H9 (cell line): ENCODE measurements around the gene FDPS. TPM values are rescaled to one million over a fixed set of nuclear protein-coding genes. Genes with fewer than 3 reads are reported as not detected.

Experiments used
- DNase-seq: peaks from one replicate; pipeline ENCODE4 v3.0.0-alpha.2; 2017
- H2AFZ ChIP-seq: one replicate; pipeline ENCODE4 v1.6.1; 2013; ENCODE audit warnings: mild to moderate bottlenecking, low read length, control low read depth, moderate library complexity
- H2AK5ac ChIP-seq: 2 replicates; pipeline ENCODE4 v1.6.1; 2013; ENCODE audit warnings: low read length, control low read depth, mixed read lengths; ENCODE audit not compliant: insufficient read length
- H2BK120ac ChIP-seq: one replicate; pipeline ENCODE4 v1.6.1; 2013; ENCODE audit warnings: low read depth, mild to moderate bottlenecking, low read length, control low read depth, inconsistent platforms; ENCODE audit not compliant: poor library complexity, severe bottlenecking
- H2BK12ac ChIP-seq: 2 replicates; pipeline ENCODE4 v1.6.1; 2013; ENCODE audit warnings: low read length, control low read depth, mixed read lengths, low read depth; ENCODE audit not compliant: insufficient read length
- H2BK15ac ChIP-seq: 2 replicates; pipeline ENCODE4 v1.6.1; 2013; ENCODE audit warnings: low read depth, low read length, control low read depth
- H2BK20ac ChIP-seq: one replicate; pipeline ENCODE4 v1.6.1; 2013; ENCODE audit warnings: low read depth, mild to moderate bottlenecking, low read length, control low read depth, inconsistent platforms; ENCODE audit not compliant: poor library complexity, severe bottlenecking
- H2BK5ac ChIP-seq: 2 replicates; pipeline ENCODE4 v1.6.1; 2013; ENCODE audit warnings: low read length, control low read depth, mixed read lengths; ENCODE audit not compliant: insufficient read length
- H3K14ac ChIP-seq: 2 replicates; pipeline ENCODE4 v1.6.1; 2013; ENCODE audit warnings: low read length, control low read depth; ENCODE audit not compliant: insufficient read depth
- H3K18ac ChIP-seq: 2 replicates; pipeline ENCODE4 v1.6.1; 2013; ENCODE audit warnings: low read depth, mild to moderate bottlenecking, mixed read lengths, low read length, control low read depth; ENCODE audit not compliant: insufficient read length
- H3K23ac ChIP-seq: 2 replicates; pipeline ENCODE4 v1.6.1; 2013; ENCODE audit warnings: low read length, control low read depth, mixed read lengths, low read depth; ENCODE audit not compliant: insufficient read length
- H3K23me2 ChIP-seq: 2 replicates; pipeline ENCODE4 v1.6.1; 2013; ENCODE audit warnings: low read depth, mild to moderate bottlenecking, mixed read lengths, low read length, control low read depth; ENCODE audit not compliant: insufficient read length, poor library complexity, severe bottlenecking
- H3K27ac ChIP-seq: 2 replicates; pipeline ENCODE4 v1.5.1; 2013; ENCODE audit warnings: low read length, control low read depth, mixed read lengths, low read depth; ENCODE audit not compliant: insufficient read length
- H3K27me3 ChIP-seq: 2 replicates; pipeline ENCODE4 v1.6.1; 2013; ENCODE audit warnings: low read length, control low read depth, inconsistent platforms; ENCODE audit not compliant: insufficient read depth
- H3K4ac ChIP-seq: 2 replicates; pipeline ENCODE4 v1.6.1; 2013; ENCODE audit warnings: low read depth, mild to moderate bottlenecking, control low read depth, inconsistent platforms, low read length, moderate library complexity
- H3K4me1 ChIP-seq: 2 replicates; pipeline ENCODE4 v1.6.1; 2013; ENCODE audit warnings: low read length, control low read depth, inconsistent platforms; ENCODE audit not compliant: insufficient read depth
- H3K4me2 ChIP-seq: 2 replicates; pipeline ENCODE4 v1.6.1; 2013; ENCODE audit warnings: low read length, control low read depth, mixed read lengths; ENCODE audit not compliant: insufficient read length, insufficient read depth
- H3K56ac ChIP-seq: 2 replicates; pipeline ENCODE4 v1.6.1; 2013; ENCODE audit warnings: low read depth, mild to moderate bottlenecking, mixed read lengths, low read length, control low read depth; ENCODE audit not compliant: insufficient read length
- H3K79me1 ChIP-seq: 2 replicates; pipeline ENCODE4 v1.6.1; 2013; ENCODE audit warnings: low read depth, mild to moderate bottlenecking, moderate library complexity, low read length, control low read depth, inconsistent platforms; ENCODE audit not compliant: insufficient read depth, poor library complexity, severe bottlenecking
- H3K79me2 ChIP-seq: 2 replicates; pipeline ENCODE4 v1.6.1; 2013; ENCODE audit warnings: low read length, control low read depth, inconsistent platforms; ENCODE audit not compliant: insufficient read depth
- H3K9ac ChIP-seq: 2 replicates; pipeline ENCODE4 v1.6.1; 2013; ENCODE audit warnings: low read length, control low read depth, mixed read lengths; ENCODE audit not compliant: insufficient read length; ENCODE audit errors: extremely low read depth
- H3K9me3 ChIP-seq: one replicate; pipeline ENCODE4 v1.6.1; 2013; ENCODE audit warnings: low read depth, low read length, inconsistent platforms; ENCODE audit not compliant: control insufficient read depth
- H3T11ph ChIP-seq: one replicate; pipeline ENCODE4 v1.6.1; 2013; ENCODE audit warnings: mild to moderate bottlenecking, low read length, control low read depth, inconsistent platforms
- H4K20me1 ChIP-seq: one replicate; pipeline ENCODE4 v1.6.1; 2013; ENCODE audit not compliant: control insufficient read depth, insufficient read length, insufficient read depth
- H4K5ac ChIP-seq: 2 replicates; pipeline ENCODE4 v1.6.1; 2013; ENCODE audit warnings: low read depth, mild to moderate bottlenecking, mixed read lengths, low read length, control low read depth; ENCODE audit not compliant: insufficient read length
- H4K8ac ChIP-seq: replicated peaks from 2 replicates; pipeline ENCODE4 v1.6.1; 2013; ENCODE audit warnings: low read length, control low read depth, mixed read lengths, low read depth; ENCODE audit not compliant: insufficient read length
- H4K91ac ChIP-seq: 2 replicates; pipeline ENCODE4 v1.6.1; 2013; ENCODE audit warnings: low read depth, mild to moderate bottlenecking, moderate library complexity, mixed read lengths, low read length, control low read depth; ENCODE audit not compliant: insufficient read length
- H3K27ac Mint-ChIP-seq, 3 experiments: 2 replicates in 2 of 3; 3 replicates in 1 of 3; pipeline ENCODE4 v1.8.0; 2020 to 2021; ENCODE audit warnings: mixed read lengths in 3 of 3, mild to moderate bottlenecking in 1 of 3, moderate library complexity in 1 of 3
- H3K27me3 Mint-ChIP-seq: 2 replicates; pipeline ENCODE4 v1.8.0; 2021; ENCODE audit warnings: low read depth, mild to moderate bottlenecking, moderate library complexity, mixed read lengths
- H3K36me3 Mint-ChIP-seq, 3 experiments: 2 replicates in 2 of 3; 3 replicates in 1 of 3; pipeline ENCODE4 v1.8.0; 2020 to 2021; ENCODE audit warnings: low read depth in 3 of 3, mixed read lengths in 3 of 3; ENCODE audit not compliant: insufficient read depth in 1 of 3
- H3K4me1 Mint-ChIP-seq, 2 experiments: 2 replicates each; pipeline ENCODE4 v1.8.0; 2020; ENCODE audit warnings: mixed read lengths in 2 of 2
- H3K4me3 Mint-ChIP-seq, 2 experiments: 2 replicates in 1 of 2; 3 replicates in 1 of 2; pipeline ENCODE4 v1.8.0; 2020 to 2021; ENCODE audit warnings: mild to moderate bottlenecking in 2 of 2, mixed read lengths in 2 of 2, moderate library complexity in 1 of 2
- H3K9me3 Mint-ChIP-seq, 2 experiments: 2 replicates in 1 of 2; 3 replicates in 1 of 2; pipeline ENCODE4 v1.8.0; 2020; ENCODE audit warnings: mild to moderate bottlenecking in 2 of 2, mixed read lengths in 2 of 2, moderate library complexity in 1 of 2
- WGBS: extraction: QIAGEN DNeasy Blood & Tissue Kit; methylation state at CpG from one replicate; pipeline ENCODE4 v1.1.7; 2013; ENCODE audit warnings: missing lambda C conversion rate, low lambda C conversion rate, mixed read lengths; ENCODE audit not compliant: insufficient read length; ENCODE audit errors: extremely low coverage; 5-methylcytosine and 5-hydroxymethylcytosine counted together
- total RNA-seq: library from RNA; stranded (reverse); gene quantifications from 2 replicates; pipeline ENCODE4 v1.2.1, GENCODE V29; 2021
- TF ChIP-seq, protein P1 (sequence below): fragments of 200-600 bp; sonication (generic); conservative IDR thresholded peaks from 3 replicates; pipeline ENCODE4 v1.8.0; 2021; ENCODE audit warnings: antibody characterized with exemption, mild to moderate bottlenecking

Gene FDPS
- total RNA-seq, 1 experiment from 2014 or later: 273 TPM

GRCh38 chr1:155307247-155307740 is 1.4 kb upstream of the FDPS start:
- Histone ChIP-seq H3K9ac (no peak overlapping the region), H3K9me3 (no peaks in the 10 kb centered on the region), H2BK120ac (no peak overlapping the region), H4K20me1 (no peaks in the 10 kb centered on the region), H3K79me1 (peaks cover 5% of the 10 kb centered on the region), H2AK5ac (no peak overlapping the region), H2BK5ac (no peak overlapping the region), H3K27ac (no peak overlapping the region), H2BK15ac (no peak overlapping the region), H3K4me1 (peaks cover 3% of the 10 kb centered on the region; the same call in 1 of the 2 replicates), H3K4me2 (no peak overlapping the region), H2BK20ac (no peak overlapping the region), H2BK12ac (no peak overlapping the region), H3K23ac (no peak overlapping the region), H3K56ac (no peak overlapping the region), H3K27me3 (no peaks in the 10 kb centered on the region), H4K8ac (no peak overlapping the region), H3K14ac (no peak overlapping the region), H3K79me2 (peaks cover 9% of the 10 kb centered on the region; the same call in 1 of the 2 replicates), H3K4ac (no peak overlapping the region), H3K23me2 (peaks cover 10% of the 10 kb centered on the region), H3K18ac (no peak overlapping the region), H4K91ac (no peak overlapping the region), H3T11ph (no peak overlapping the region), H4K5ac (no peak overlapping the region), H2AFZ (no peak overlapping the region)
- Mint-ChIP-seq H3K4me1 (peaks cover 13 to 24% of the 10 kb centered on the region in 2 experiments), H3K4me3 (peak overlapping the region; percentile 95 to 98; a peak in 3 of 5 replicates), H3K27ac (peak overlapping the region in 2 of 3 experiments; percentile 12 to 99; a peak in 5 of 7 replicates), H3K27me3 (no peaks in the 10 kb centered on the region), H3K36me3 (peaks cover 20 to 24% (median 22%) of the 10 kb centered on the region in 3 experiments; a peak in 6 of 7 replicates), H3K9me3 (no peaks in the 10 kb centered on the region)
- TF ChIP-seq, protein P1, sequence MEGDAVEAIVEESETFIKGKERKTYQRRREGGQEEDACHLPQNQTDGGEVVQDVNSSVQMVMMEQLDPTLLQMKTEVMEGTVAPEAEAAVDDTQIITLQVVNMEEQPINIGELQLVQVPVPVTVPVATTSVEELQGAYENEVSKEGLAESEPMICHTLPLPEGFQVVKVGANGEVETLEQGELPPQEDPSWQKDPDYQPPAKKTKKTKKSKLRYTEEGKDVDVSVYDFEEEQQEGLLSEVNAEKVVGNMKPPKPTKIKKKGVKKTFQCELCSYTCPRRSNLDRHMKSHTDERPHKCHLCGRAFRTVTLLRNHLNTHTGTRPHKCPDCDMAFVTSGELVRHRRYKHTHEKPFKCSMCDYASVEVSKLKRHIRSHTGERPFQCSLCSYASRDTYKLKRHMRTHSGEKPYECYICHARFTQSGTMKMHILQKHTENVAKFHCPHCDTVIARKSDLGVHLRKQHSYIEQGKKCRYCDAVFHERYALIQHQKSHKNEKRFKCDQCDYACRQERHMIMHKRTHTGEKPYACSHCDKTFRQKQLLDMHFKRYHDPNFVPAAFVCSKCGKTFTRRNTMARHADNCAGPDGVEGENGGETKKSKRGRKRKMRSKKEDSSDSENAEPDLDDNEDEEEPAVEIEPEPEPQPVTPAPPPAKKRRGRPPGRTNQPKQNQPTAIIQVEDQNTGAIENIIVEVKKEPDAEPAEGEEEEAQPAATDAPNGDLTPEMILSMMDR: peak; percentile 76
- DNase-seq: peak; percentile 61
- WGBS: no CpG with 5 or more reads among the region's 6 CpGs
